ENCODE measurements around the gene HOXB2. TPM values are rescaled to one million over a fixed set of nuclear protein-coding genes. Genes with fewer than 3 reads are reported as not detected.
A peak's percentile ranks its signal among the peaks of the same experiment; 100 is the strongest.

The HOXB2 gene
- total RNA-seq, 3 donors from 2014 or later: 0.93 to 32.4 (median 3.3) TPM

DNA sequence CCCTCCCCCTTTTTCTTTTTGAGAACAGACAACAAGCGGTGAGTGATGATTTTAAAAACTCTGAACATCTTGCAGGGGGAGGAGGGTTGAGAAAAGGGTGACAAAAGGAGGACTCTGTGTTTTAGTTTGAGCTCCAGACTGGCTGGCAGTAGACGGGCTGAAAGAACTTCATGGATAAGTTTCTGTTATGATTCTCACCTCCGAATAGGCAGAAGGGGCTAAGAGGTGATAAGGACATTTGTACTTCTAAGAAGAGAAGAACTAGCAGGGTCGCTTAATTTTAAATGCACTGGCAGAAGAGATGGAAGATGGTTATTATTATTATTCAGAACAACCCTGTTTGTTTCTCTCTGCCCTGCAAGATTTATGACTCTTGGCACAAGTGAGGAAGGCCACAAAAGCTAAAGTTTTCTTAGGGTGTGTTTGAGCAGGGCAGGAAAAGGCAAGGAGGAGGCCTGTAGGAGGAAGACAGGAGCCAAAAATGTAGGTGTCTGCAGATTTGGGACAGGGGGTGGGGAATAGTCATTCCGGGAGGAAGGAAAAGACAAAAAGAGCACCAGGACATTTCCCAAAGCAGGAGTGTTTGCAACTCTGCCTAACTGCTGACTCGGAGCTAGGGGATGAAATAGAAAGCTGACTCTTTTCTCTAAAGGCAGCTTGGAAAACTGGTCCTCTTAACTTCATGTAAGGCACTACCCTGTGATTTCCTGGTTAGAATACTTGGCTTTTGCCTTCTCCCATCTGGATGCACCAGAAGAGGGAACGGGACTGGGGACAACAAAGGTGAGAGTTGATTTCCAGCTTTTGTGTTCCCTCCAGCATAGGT is 11.9 kb upstream of the HOXB2 start:
- TF ChIP-seq, protein P1, sequence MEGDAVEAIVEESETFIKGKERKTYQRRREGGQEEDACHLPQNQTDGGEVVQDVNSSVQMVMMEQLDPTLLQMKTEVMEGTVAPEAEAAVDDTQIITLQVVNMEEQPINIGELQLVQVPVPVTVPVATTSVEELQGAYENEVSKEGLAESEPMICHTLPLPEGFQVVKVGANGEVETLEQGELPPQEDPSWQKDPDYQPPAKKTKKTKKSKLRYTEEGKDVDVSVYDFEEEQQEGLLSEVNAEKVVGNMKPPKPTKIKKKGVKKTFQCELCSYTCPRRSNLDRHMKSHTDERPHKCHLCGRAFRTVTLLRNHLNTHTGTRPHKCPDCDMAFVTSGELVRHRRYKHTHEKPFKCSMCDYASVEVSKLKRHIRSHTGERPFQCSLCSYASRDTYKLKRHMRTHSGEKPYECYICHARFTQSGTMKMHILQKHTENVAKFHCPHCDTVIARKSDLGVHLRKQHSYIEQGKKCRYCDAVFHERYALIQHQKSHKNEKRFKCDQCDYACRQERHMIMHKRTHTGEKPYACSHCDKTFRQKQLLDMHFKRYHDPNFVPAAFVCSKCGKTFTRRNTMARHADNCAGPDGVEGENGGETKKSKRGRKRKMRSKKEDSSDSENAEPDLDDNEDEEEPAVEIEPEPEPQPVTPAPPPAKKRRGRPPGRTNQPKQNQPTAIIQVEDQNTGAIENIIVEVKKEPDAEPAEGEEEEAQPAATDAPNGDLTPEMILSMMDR (IDR thresholded peaks at IDR 0.05): no peak
- peak; percentile 56 for ATAC-seq
- Histone ChIP-seq H3K36me3 (ENCODE audit: low read depth) (no peaks in the 10 kb centered on the region), H3K4me1 (ENCODE audit: low read depth) (peaks cover 35% of the 10 kb centered on the region), H3K9me3 (no peaks in the 10 kb centered on the region), H3K4me3 (no peak overlapping the region)
- no peak for DNase-seq
- intact Hi-C loops (cut with DNase I, micrococcal nuclease): no loop called here

DNA sequence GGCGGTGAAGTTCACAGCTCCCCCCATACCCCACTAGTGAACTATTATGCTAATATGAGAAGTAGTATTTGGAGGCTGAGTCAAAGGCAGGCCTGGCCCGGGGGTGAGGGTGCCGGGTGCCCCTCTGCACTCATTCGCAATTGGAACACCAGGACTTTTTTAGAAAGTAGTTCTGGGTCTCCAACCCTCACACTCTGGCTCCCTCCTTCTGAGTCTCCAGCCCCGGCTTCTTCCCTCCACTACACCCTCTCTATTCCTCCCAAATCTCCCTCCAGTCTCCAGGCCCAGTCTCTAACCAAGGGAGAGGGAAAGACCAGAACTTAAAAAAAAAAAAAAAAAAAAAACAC is 11.3 kb upstream of the HOXB2 start:
- Histone ChIP-seq H3K36me3 (ENCODE audit: low read depth) (no peaks in the 10 kb centered on the region), H3K4me3 (no peak overlapping the region), H3K4me1 (ENCODE audit: low read depth) (peaks cover 29% of the 10 kb centered on the region), H3K9me3 (no peaks in the 10 kb centered on the region)
- TF ChIP-seq, protein P1 (IDR thresholded peaks at IDR 0.05): no peak
- DNase-seq: no peak
- intact Hi-C loops (cut with DNase I, micrococcal nuclease): no loop called here
- no peak for ATAC-seq

DNA sequence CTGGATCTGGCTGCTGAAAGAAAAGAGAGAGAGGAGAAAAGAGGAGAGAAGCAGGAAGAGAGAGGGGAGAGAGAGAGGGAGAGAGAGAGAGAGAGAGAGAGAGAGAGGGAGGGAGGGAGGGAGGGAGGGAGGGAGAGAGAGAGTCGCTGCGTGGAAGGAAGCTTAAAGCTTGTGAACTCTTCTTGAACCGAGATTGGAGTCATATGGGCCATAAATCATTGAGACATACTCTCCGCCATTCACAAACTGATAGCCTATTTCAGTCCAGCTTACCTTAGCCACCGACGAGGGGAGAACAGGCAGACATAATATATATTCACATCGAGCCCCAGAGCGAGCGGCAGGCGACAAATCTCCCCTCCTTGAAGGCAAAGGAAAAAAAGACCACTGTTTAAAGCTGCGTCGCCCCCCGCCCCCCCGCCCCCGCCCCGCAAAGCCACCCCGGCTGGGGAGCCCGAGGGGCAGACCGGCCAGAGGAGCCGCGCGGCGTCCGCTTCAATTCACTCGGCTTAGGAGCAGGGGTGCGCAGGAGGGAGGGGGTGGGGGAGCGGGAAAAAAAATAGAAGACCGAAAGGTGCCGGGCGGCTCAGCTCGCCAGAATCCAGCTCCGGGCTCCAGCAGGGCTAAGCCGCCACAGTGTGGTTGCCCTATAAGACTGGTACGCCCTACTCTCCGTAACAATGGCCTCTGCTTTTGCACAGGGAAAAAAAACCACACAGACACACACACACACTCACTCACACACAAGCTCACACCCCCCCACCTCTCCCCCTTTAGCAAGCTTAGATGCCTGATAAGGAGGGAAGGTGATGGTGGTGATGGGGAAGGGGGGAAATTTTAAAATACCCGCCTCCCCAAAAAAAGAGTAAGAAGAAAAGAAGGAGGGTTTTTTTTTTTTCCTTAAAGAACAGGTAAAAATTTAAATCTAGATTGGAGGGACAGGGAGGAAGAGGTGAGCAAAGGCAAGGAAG is 10.6 kb upstream of the HOXB2 start:
- Histone ChIP-seq H3K4me3 (no peak overlapping the region), H3K9me3 (no peaks in the 10 kb centered on the region), H3K36me3 (ENCODE audit: low read depth) (no peaks in the 10 kb centered on the region), H3K4me1 (ENCODE audit: low read depth) (peaks cover 24% of the 10 kb centered on the region)
- intact Hi-C loops (cut with DNase I, micrococcal nuclease): no loop called here
- TF ChIP-seq, protein P1 (IDR thresholded peaks at IDR 0.05): no peak
- peak in 1 of 3 donors; percentile 47 for DNase-seq
- peak; percentile 77 for ATAC-seq

DNA sequence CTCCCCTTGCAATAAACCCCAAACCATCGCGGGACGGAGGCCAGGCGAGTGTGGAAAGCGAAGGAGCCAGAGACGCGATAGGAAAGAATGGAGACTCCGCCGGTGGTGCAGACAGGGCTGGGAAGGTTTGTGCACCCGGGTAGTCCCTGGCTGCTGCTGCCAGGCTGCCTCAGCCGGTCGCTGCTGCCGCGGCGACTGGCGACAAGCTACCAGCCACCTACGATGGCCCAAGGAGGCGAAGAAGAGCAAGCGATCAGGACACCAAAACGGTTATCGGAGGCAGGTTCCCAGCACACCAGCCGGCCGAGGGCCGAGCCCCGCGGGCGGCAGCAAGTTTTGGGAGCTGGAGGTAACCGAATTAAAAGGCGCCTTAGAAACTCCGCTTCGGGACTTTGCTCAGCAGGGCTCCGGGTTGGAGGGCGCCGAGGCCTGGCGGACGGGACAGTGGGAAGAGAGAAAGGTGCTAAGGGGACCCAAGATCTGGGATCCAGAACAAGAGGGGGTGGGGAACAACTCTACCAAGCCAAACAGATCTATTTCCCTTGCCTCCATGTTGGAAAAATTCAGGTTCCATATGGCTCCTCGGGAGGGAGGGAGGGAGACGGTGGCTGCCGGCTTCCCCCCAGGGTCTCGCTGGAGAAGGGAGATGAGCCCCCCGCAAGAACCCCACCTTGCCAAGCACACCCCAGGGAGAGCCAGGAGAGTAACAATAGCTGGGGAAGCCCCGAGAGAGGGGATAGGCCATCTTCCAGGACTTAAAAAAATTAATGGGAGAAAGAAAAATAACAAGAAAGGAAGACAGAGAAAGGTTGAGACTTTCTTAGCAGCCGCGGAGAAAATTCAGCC is 9.7 kb upstream of the HOXB2 start:
- TF ChIP-seq, protein P1 (IDR thresholded peaks at IDR 0.05): no peak
- ATAC-seq: no peak
- no peak overlapping the region for H3K4me3 ChIP-seq
- H3K36me3 ChIP-seq (ENCODE audit: low read depth): no peaks in the 10 kb centered on the region
- no peaks in the 10 kb centered on the region for H3K9me3 ChIP-seq
- intact Hi-C loops (cut with DNase I, micrococcal nuclease): no loop called here
- DNase-seq: no peak
- H3K4me1 ChIP-seq (ENCODE audit: low read depth): peaks cover 23% of the 10 kb centered on the region

DNA sequence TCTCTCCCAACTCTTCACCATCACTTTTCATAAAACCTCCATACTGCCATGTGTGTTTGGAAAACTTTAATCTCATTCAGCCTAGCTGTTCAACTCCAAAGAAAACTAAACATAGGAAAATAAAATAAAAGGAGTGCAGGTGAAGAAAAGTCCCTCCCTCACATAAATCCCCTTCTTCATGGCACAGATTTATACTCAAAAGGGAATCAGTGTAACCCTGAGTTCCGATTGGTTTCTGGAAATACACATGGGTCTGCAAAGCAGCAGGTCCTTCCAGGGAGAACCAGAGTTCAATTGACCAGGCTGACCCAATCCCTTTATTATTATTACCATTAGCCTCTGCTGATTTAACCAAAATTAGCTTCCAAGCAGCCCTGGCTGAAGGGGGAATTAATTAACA is 8.9 kb upstream of the HOXB2 start:
- Histone ChIP-seq H3K4me1 (ENCODE audit: low read depth) (peaks cover 23% of the 10 kb centered on the region), H3K4me3 (no peak overlapping the region), H3K9me3 (no peaks in the 10 kb centered on the region), H3K36me3 (ENCODE audit: low read depth) (no peaks in the 10 kb centered on the region)
- intact Hi-C loops (cut with DNase I, micrococcal nuclease): no loop called here
- TF ChIP-seq, protein P1 (IDR thresholded peaks at IDR 0.05): no peak
- no peak for ATAC-seq
- DNase-seq: no peak

Data from mucosa of descending colon (tissue), 3 donors.